Activated CD8-positive, alpha-beta memory T cell treated with anti-CD3 and anti-CD28 coated beads, Interleukin-2, amount 50 U/mL, for 4 hours (primary cell): ENCODE measurements around the gene SH3RF3.

Experiments
- DNase-seq: peaks from one replicate; pipeline ENCODE4 v3.0.0-alpha.2; 2020

The SH3RF3 gene

DNA sequence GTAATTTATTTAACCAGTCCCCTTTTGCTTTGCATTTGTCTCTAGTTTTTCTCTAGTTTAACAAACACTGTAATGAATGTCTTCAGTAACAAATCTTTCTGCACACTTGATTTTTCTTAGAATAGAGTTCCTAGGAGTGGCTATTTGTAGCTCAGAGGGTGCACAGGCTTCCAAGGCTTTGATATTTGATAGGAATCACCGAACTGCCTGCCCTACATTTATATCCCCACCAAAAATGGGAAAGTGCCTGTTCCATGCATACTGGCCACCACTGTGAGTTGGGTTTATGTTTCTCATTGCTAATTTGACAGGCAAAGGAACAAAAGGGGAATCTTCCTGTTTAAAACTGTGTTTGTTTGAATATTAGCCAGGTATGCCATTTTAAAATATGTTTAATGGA is 238.7 kb downstream of the SH3RF3 start:
- DNase-seq: no peak

DNA sequence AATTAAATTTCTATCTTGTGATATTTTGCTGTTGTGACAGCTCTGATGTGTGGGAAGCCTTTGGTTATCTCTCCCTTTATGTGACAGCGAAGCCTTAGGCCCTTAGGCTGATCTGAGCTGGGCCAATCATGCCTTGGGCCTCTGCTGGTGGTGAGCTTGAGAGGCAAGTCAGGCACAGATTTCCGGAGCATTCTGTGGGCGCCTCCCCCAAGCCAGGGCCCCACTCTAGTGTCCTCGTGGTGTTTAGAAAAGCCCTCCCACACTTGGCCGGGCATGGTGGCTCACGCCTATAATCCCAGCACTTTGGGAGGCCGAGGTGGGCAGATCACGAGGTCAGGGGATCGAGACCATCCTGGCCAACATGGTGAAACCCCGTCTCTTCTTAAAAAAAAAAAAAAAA is 239.8 kb downstream of the SH3RF3 start:
- DNase-seq: no peak

DNA sequence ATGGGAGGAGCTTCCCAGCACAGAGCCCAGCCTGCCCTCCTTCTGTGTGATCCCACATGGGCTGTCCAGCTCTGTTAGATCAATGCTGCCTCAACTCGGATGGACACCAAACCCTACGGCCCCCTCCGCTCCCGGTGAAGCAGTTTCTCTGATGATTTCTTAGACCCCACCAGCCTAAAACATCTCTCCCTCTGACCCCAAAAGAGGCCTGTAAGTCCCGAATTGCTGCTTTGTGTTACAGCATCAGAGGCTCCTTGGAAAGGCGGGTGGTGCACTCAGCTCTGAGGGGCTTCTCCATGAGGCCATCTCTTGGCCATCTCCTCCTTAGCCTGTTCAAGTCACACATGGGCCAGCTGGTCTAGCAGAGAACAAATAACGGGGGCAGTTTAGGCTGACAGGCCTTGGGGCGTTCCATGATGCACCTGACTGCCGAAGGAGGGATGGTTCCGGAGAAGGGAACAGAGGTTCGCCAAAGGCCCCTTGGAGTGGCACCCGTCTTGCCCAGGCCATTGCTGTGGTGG is 240.7 kb downstream of the SH3RF3 start:
- no peak for DNase-seq

- no peak for DNase-seq
Observed at GRCh38 chr2:109370399-109371035, 241.5 kb downstream of the SH3RF3 start.

- no peak for DNase-seq
Observed at GRCh38 chr2:109371481-109372170, 242.6 kb downstream of the SH3RF3 start.

DNA sequence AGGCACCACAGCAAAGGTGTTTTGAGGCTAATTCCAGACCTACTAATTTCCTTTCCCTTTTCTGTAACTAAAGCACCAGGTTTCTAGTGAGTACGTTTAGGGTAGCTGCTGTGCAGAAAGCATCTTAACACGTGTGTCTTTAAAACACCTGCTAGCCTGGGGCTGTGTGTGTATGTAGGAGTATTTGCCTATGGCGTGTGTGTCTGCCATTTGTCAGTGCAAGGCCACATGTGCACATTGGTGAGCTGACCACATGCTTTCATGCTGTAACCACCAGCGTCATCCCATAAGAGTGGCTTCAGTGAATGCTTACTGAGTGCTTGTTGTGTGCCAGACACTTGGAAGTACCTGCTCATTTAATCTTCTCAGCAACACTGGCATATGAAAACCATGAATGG is 243.2 kb downstream of the SH3RF3 start:
- DNase-seq: no peak

DNA sequence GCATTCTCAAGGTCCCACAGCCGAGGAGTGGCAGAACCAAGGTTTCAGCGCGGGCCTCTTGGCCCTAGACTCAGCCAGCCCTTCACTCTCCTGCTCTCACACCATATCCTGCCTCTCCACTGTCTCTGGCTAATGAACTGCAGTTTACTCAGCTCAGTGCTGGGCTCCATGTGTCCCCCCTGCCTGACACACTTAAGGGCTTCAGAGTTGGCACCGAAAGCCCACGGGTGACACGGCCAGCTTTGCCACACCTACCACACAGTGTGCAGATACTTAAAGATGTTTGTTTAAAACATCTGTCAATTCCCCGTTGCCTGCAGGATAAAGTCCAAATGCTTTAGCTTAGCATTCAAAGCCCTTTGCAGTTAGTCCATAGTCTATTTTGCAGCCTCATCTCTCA is 243.6 kb downstream of the SH3RF3 start:
- DNase-seq: no peak

DNA sequence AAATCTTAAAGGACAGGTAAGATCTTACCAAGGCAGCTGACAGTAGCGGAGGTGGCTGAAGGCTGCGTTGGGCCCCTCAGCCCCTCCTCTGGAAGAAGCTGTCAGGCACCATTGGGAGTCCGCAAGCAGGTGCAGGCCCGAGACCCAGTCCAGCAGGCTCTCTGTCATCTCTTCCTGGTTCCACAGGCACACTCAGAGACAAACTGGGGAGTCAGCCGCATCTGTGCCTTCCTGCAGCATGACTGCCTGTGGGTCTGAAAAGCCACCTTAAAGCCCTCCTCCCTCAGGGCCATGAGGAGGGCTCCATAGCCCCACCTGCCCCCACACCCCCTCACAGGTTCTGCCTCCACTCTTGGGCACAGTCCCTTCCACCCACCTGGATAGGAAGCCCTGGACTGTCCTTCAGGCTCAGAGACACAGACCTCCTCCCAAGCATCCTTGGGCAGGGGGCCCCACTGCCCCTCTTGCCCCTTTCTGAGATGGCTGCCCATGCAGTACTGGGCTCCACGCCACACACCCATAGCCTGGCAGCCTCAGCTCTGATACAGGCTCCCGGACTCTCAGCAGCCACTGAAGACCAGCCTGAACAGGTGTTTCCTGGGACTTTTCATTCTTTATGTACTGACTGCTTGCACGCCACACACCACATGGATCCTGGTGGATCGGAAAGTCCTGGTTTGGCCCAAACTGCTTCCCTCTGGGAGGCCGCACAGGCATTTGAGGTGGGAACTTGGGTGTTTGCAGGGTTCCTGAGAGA is 245.0 kb downstream of the SH3RF3 start:
- no peak for DNase-seq

DNA sequence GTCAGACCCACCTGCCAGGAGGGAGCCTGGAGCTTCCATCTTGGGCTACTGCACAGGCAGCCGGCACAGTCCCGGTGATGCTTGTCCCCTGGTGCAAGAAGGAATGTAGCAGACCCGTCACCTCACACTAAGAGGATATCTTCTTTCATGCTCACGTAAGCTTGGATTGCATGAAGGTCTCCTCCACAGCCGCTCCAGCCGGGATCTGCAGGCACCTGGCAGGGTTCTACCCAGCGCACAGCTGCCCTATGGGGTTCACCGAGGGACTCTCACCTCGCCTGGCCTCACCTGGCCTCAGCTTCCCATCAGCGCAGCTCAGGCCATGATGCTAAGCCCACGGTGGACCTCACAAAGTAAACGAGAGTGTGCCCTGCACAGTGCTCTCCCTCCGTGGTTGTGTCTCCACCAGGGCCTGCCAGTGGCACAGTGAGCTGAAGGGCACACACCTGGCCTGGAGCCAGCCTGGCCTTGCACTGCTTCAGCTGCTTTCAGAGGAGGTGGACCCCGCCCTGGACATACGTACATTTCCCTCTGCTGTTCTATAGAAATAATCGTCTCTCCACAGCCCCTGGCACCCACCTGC is 245.6 kb downstream of the SH3RF3 start:
- no peak for DNase-seq

DNA sequence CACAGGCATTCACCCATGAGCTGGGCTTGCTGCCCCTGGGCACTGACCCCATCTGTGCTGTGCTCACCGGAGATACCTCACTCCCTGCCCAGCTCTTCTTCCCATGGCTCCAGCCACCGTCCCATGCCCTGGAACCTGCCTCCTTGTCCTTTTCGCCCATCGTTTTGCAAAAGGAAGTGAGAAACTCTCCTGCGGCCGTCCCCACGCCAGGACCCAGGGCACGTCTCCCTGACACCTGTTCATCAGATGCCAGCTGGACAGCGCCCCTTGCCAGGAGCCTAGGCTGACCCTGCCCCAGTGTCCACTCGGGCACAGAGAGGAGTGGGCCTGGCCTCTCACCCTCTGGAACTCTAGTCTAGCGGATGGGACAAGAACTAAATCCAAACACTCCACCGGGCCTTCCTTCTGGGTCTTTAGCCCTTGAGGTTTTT is 246.1 kb downstream of the SH3RF3 start:
- no peak for DNase-seq

DNA sequence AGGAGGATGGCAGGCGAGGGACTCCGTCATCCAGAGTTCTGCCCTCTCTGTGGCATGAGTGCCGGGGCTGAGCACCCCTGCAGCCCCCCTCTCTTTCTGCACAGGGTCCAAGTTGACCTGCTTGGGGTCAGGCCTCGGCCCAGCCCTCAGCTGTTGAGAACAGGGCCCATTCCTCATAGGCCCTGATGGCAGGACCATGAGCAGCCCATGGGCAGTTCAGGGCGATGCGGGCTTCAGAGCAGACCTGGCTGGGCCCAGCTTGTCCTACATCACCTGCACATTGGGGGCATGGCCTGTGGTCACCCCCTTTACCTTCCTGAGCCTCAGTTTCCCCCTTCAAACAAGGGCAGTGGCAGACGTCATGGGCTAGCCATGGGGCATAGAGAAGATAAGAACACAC is 246.7 kb downstream of the SH3RF3 start:
- no peak for DNase-seq

GRCh38 chr2:109376115-109376514 is 247.1 kb downstream of the SH3RF3 start:
- DNase-seq: no peak

- peak; percentile 8 for DNase-seq
Observed at GRCh38 chr2:109376796-109377495, 247.9 kb downstream of the SH3RF3 start.

- peak; percentile 5 for DNase-seq
Observed at GRCh38 chr2:109377976-109378375, 249.0 kb downstream of the SH3RF3 start.

- no peak for DNase-seq
Observed at GRCh38 chr2:109378682-109379081, 249.7 kb downstream of the SH3RF3 start.

- DNase-seq: no peak
Observed at GRCh38 chr2:109379507-109379906, 250.5 kb downstream of the SH3RF3 start.

DNA sequence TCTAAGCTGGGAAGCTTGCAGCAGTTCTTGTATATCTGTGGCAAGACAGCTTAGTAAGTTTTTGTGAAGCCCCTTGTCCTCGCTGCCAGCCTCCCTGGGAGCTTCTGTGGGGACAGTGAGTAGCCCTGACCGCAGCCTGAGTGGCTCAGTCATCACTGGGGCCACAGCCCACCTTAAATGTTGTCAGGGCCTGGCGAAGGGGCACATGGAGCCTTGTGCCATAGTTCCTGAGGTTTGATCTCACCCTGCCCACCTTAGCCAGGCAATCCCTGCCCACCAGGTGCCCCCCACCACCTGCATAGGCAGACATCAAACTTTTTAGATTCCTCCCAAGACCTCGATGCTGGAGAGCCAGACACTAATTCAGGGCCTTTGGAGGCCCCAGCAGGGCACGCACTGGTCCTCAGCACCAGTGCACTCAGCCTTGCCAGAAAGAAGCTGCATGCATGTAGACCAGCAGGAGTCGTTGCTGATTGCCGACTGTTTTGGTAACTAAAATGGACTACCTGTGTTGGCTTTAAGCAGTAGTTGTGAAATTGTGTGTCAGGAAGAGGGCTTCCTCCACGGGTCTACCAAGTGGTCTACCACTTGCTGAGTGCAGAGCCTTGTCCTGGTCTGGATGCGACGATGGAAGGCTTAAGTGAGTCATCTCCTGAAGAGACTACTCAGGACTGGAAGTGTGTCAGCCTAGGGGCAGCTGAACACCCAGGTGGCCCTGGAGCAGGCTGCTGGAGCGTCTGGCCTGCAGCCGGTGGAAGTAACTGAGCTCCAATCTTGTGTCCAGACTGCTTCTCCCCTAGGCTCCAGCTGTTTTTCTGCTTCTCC is 251.7 kb downstream of the SH3RF3 start:
- DNase-seq: peak; percentile 6

DNA sequence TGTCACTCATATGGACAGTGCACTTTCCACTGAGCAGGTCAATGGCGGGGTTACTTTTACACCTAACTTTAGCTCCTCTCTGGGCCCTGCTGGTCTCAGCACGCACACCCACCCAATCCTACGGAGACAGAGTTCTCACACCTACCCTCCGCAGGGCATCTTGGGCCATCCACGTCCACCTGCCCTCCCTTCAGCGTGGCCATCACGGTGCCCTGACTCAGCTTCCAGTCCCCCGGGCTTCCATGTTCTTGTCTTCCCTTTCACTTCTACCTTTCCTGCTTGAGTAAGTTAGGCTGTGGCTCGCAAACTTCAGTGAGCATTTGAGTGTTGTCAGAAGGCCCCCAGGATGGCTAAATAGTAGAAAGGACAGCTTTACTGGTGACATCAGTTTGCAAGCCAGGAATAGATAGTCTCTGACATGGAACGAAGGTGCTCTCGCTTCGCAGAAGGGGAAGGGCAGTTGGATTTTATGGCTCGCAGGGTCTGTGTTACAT is 252.4 kb downstream of the SH3RF3 start:
- DNase-seq: no peak

DNA sequence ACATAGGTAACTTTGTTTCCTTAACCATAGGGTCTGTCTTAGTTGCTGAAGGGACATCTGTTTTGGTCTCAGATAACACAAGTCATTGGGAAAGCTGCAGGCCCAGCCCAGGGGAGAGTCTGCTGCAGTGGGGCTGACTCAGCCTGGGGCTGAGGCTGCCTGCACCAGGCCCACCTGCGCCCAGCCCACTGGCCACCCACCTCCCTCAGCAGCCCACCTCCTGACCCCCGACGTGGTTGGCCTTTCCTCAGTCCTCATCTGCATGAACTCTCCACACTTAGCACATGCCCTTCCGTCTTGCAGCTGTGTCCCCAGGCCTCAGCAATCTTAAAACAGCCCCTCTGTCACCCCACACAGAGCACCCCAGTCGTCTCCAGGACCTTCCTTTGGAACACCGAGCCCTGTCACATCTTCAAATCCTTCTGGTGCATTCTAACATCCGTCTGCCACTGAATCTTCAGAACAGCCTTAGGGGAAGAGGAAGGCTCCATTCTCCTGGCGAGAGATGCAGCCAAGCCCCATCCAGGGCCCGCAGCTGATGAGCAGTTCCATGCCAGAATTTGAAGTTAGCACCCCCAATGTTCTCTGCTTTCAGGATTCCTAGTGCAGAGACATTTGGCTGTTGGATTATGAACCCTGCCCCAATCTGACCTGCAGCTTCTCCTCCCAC is 253.4 kb downstream of the SH3RF3 start:
- peak; percentile 2 for DNase-seq

GRCh38 chr2:109382951-109383350 is 253.9 kb downstream of the SH3RF3 start:
- no peak for DNase-seq
